ENCODE measurements around the gene CEP250. TPM values are rescaled to one million over a fixed set of nuclear protein-coding genes. Genes with fewer than 3 reads are reported as not detected.
A peak's percentile ranks its signal among the peaks of the same experiment; 100 is the strongest.

CEP250 gene
- total and polyA plus RNA-seq, 8 donors = 23.4 to 80.0 (median 71.3) TPM

GRCh38 chr20:35433337-35433736, 22.1 kb upstream of the CEP250 start:
- Histone ChIP-seq H3K27me3 (no peaks in the 10 kb centered on the region), H3K9me3 (no peaks in the 10 kb centered on the region), H3K4me3 (no peak overlapping the region), H3K36me3 (no peaks in the 10 kb centered on the region), H3K4me1 (peaks cover 3 to 6% of the 10 kb centered on the region in 2 donors), H3K27ac (no peak overlapping the region)
- intact Hi-C loops (cut with DNase I) = no loop called here
- no peak for TF ChIP-seq CTCF (IDR thresholded peaks at IDR 0.05)
- no peak for ATAC-seq
- no peak for DNase-seq

GRCh38 chr20:35434085-35435005, 21.1 kb upstream of the CEP250 start:
- intact Hi-C loops (cut with DNase I) = no loop called here
- peak in 3 of 4 donors; percentile 38 to 78 (median 74) for DNase-seq
- no peak overlapping the region for H3K4me3 ChIP-seq
- TF ChIP-seq CTCF (IDR thresholded peaks at IDR 0.05) = no peak
- H3K4me1 ChIP-seq = peaks cover 3 to 6% of the 10 kb centered on the region in 2 donors
- H3K27me3 ChIP-seq = no peaks in the 10 kb centered on the region
- H3K27ac ChIP-seq = no peak overlapping the region
- no peak for ATAC-seq
- H3K9me3 ChIP-seq = no peaks in the 10 kb centered on the region
- no peaks in the 10 kb centered on the region for H3K36me3 ChIP-seq

- Histone ChIP-seq H3K27me3 (no peaks in the 10 kb centered on the region), H3K4me1 (peaks cover 3 to 6% of the 10 kb centered on the region in 2 donors), H3K36me3 (no peaks in the 10 kb centered on the region), H3K27ac (no peak overlapping the region), H3K4me3 (no peak overlapping the region), H3K9me3 (no peaks in the 10 kb centered on the region)
- DNase-seq = no peak
- no peak for ATAC-seq
- no peak for TF ChIP-seq CTCF (IDR thresholded peaks at IDR 0.05)
- intact Hi-C loops (cut with DNase I) = no loop called here
Observed at GRCh38 chr20:35436177-35436573, 19.2 kb upstream of the CEP250 start.

- DNase-seq = no peak
- no peak for ATAC-seq
- no peak for TF ChIP-seq CTCF (IDR thresholded peaks at IDR 0.05)
- H3K4me3 ChIP-seq = no peak overlapping the region
- H3K4me1 ChIP-seq = peaks cover 3 to 6% of the 10 kb centered on the region in 2 donors
- H3K9me3 ChIP-seq = no peaks in the 10 kb centered on the region
- H3K27ac ChIP-seq = peak overlapping the region in 1 of 2 donors; percentile 33
- H3K27me3 ChIP-seq = peaks cover 0 to 4% of the 10 kb centered on the region in 2 donors
- intact Hi-C loops (cut with DNase I) = no loop called here
- H3K36me3 ChIP-seq = no peaks in the 10 kb centered on the region
Observed at GRCh38 chr20:35437599-35437998, 17.8 kb upstream of the CEP250 start.

GRCh38 chr20:35443003-35443402, 12.4 kb upstream of the CEP250 start:
- DNase-seq (no peak), ATAC-seq (no peak)
- TF ChIP-seq CTCF (IDR thresholded peaks at IDR 0.05) = no peak
- Histone ChIP-seq H3K4me3 (no peak overlapping the region), H3K36me3 (no peaks in the 10 kb centered on the region), H3K4me1 (peaks cover 0 to 4% of the 10 kb centered on the region in 2 donors), H3K27ac (no peak overlapping the region), H3K9me3 (no peaks in the 10 kb centered on the region), H3K27me3 (peaks cover 0 to 11% of the 10 kb centered on the region in 2 donors)
- intact Hi-C loops (cut with DNase I) = no loop called here
